A673 (cell line): ENCODE data around the gene KCNE4. TPM values are rescaled to one million over a fixed set of nuclear protein-coding genes. Genes with fewer than 3 reads are reported as not detected.

Source experiments
- BruUV-seq: library from RNA; stranded (reverse); fragments of 400-500 nt; replicated peaks from 2 replicates; lab custom pipeline; 2021; lab: Mats Ljungman, UMichigan
- CTCF ChIA-PET: fragments of 300-600 bp; sonication (Branson Sonifier 250); formaldehyde crosslinking; loops from one replicate; lab custom pipeline; 2022; ENCODE audit warnings: antibody characterized with exemption; lab: Charles Lee
- POLR2A ChIA-PET: fragments of 300-600 bp; sonication (Branson Sonifier 250); formaldehyde crosslinking; loops from one replicate; lab custom pipeline; 2022; ENCODE audit warnings: antibody characterized with exemption; ENCODE audit not compliant: low non-redundant PET; lab: Charles Lee
- DNase-seq: peaks from one replicate; pipeline ENCODE4 v3.0.0-alpha.2; 2015; ENCODE audit warnings: low spot score
- H3K27ac ChIP-seq: fragments of 200-600 bp; sonication (generic); 2 replicates; pipeline ENCODE4 v1.5.1; 2016; ENCODE audit warnings: mixed run types, low read depth, mild to moderate bottlenecking, mixed read lengths, antibody characterized with exemption, low read length; ENCODE audit not compliant: poor library complexity, severe bottlenecking
- H3K27me3 ChIP-seq: fragments of 200-600 bp; sonication (generic); replicated peaks from 2 replicates; pipeline ENCODE4 v1.6.1; 2017; ENCODE audit warnings: mixed run types, low read depth, mild to moderate bottlenecking, mixed read lengths, antibody characterized with exemption, low read length; ENCODE audit not compliant: insufficient read depth, poor library complexity
- H3K36me3 ChIP-seq: fragments of 200-600 bp; sonication (generic); 2 replicates; pipeline ENCODE4 v1.6.1; 2016; ENCODE audit warnings: mixed run types, mild to moderate bottlenecking, mixed read lengths, antibody characterized with exemption, low read length; ENCODE audit not compliant: insufficient read depth, poor library complexity, severe bottlenecking
- H3K4me1 ChIP-seq: fragments of 200-600 bp; sonication (generic); 2 replicates; pipeline ENCODE4 v1.6.1; 2017; ENCODE audit warnings: mixed run types, mild to moderate bottlenecking, mixed read lengths, antibody characterized with exemption, low read length; ENCODE audit not compliant: insufficient read depth, poor library complexity, severe bottlenecking
- H3K4me3 ChIP-seq: fragments of 200-600 bp; sonication (generic); 2 replicates; pipeline ENCODE4 v1.5.1; 2016; ENCODE audit warnings: low read depth, mixed run types, mild to moderate bottlenecking, mixed read lengths, low read length; ENCODE audit not compliant: poor library complexity, severe bottlenecking
- H3K9me3 ChIP-seq: fragments of 200-600 bp; sonication (generic); 2 replicates; pipeline ENCODE4 v1.6.1; 2016; ENCODE audit warnings: mixed run types, low read depth, mild to moderate bottlenecking, mixed read lengths, antibody characterized with exemption, low read length; ENCODE audit not compliant: poor library complexity, severe bottlenecking
- EZH2 ChIP-seq: fragments of 200-600 bp; sonication (generic); IDR thresholded peaks from 2 replicates; pipeline ENCODE4 v1.6.1; 2017; ENCODE audit warnings: borderline replicate concordance, low read depth, mild to moderate bottlenecking, mixed read lengths, antibody characterized with exemption, low read length; ENCODE audit not compliant: poor library complexity, severe bottlenecking
- intact Hi-C: fragments of 100-400 bp; cut with micrococcal nuclease; formaldehyde crosslinking; loops from one replicate; pipeline ENCODE4 v1.10.0; 2022; ENCODE audit not compliant: unreplicated experiment
- total RNA-seq: library from RNA; stranded (reverse); gene quantifications from 2 replicates; pipeline ENCODE4 v1.2.3, GENCODE V29; 2021
- TF ChIP-seq, protein P1 (sequence below): fragments of 300-800, 200-600 bp; sonication (generic); conservative IDR thresholded peaks from 2 replicates; pipeline ENCODE4 v1.5.1; 2017; ENCODE audit warnings: low read depth, mild to moderate bottlenecking, antibody characterized with exemption, low read length, moderate library complexity, mixed read lengths

The KCNE4 gene
- total RNA-seq, 1 experiment from 2014 or later = 82.5 TPM

DNA sequence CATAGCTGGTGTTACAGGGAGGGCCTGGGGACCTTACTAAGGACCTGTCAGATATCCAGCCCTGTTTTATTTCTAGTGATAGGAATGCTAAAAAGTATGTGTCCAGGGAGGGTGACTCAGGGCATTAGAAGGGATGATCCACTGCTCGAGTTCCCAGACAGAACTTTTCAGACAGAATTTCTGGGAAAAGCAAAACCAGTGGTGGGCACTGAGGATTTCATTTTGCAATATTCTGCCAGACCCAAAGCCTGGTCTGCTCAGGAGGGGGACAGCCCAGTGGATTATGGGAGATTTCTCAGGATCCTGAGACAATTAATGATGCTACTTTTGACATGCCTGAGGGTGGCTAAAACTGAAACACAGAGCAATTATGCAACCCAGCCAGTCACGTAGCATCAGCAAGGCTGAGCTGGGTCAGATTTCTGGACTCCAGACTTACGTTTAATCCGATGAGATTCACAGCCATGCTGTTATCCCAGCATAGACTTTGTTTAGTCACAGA lies 4.7 kb upstream of the KCNE4 start:
- peak; percentile 72 for DNase-seq
- no peak for TF ChIP-seq EZH2
- TF ChIP-seq, protein P1, sequence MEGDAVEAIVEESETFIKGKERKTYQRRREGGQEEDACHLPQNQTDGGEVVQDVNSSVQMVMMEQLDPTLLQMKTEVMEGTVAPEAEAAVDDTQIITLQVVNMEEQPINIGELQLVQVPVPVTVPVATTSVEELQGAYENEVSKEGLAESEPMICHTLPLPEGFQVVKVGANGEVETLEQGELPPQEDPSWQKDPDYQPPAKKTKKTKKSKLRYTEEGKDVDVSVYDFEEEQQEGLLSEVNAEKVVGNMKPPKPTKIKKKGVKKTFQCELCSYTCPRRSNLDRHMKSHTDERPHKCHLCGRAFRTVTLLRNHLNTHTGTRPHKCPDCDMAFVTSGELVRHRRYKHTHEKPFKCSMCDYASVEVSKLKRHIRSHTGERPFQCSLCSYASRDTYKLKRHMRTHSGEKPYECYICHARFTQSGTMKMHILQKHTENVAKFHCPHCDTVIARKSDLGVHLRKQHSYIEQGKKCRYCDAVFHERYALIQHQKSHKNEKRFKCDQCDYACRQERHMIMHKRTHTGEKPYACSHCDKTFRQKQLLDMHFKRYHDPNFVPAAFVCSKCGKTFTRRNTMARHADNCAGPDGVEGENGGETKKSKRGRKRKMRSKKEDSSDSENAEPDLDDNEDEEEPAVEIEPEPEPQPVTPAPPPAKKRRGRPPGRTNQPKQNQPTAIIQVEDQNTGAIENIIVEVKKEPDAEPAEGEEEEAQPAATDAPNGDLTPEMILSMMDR = no peak
- Histone ChIP-seq H3K27ac (peak overlapping the region; percentile 56), H3K9me3 (no peaks in the 10 kb centered on the region), H3K4me1 (peaks cover 72% of the 10 kb centered on the region), H3K4me3 (no peak overlapping the region), H3K36me3 (no peaks in the 10 kb centered on the region), H3K27me3 (no peaks in the 10 kb centered on the region)
- ChIA-PET CTCF (no interaction called here), POLR2A (no interaction called here)
- intact Hi-C loops = loop anchor here (10.0 kb wide), 1 partner anchor 677 kb away; no protein-coding TSS in a partner anchor
- no TSS peak for BruUV-seq

DNA sequence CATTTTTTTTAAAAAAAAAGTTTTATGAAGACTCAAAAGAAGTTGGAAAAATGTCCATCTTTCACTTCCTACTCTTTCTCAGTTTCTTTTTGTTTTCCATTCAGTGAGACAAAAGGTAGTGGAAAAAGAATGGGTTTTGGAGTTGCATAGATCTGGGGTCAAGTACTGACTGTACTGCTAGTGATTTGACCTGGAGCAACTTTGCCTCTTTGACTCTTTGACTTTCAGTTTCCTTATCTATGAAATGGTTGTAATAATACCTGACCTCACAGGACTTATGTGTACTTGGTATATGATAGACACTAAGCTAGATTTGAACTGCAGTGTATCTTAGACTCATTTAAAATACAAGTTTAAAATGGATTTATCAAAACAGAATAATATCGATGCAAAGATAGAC lies 3.5 kb upstream of the KCNE4 start:
- TF ChIP-seq EZH2 = no peak
- TF ChIP-seq, protein P1 = no peak
- peaks cover 5% of the 10 kb centered on the region for H3K36me3 ChIP-seq
- ChIA-PET POLR2A (no interaction called here), CTCF (no interaction called here)
- no peak overlapping the region for H3K27ac ChIP-seq
- H3K27me3 ChIP-seq = no peaks in the 10 kb centered on the region
- intact Hi-C loops = loop anchor here (10.0 kb wide), 1 partner anchor 676 kb away; no protein-coding TSS in a partner anchor
- no TSS peak for BruUV-seq
- DNase-seq = no peak
- H3K9me3 ChIP-seq = no peaks in the 10 kb centered on the region
- no peak overlapping the region for H3K4me3 ChIP-seq
- H3K4me1 ChIP-seq = peaks cover 60% of the 10 kb centered on the region

DNA sequence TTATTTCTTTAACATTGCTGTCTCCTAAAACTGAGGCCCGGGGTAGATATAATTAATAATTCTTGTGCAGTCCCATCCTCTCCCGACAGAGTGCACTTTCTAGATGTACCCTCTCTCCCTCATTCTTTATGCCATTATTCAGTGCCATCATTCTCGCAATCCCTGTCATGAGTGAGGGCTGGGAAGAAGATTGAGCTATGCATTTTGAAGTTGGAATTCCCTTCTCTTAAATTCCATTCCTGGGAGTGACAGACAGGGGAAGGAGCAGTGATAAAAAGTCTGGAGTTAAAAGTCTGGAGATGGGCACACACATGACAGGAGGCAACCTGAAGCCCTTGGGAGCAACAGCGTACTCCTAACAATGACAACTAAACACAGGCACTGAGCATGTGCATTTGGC lies 2.6 kb upstream of the KCNE4 start:
- no TSS peak for BruUV-seq
- Histone ChIP-seq H3K27ac (no peak overlapping the region), H3K4me3 (no peak overlapping the region), H3K27me3 (no peaks in the 10 kb centered on the region), H3K4me1 (peaks cover 51% of the 10 kb centered on the region), H3K36me3 (peaks cover 14% of the 10 kb centered on the region), H3K9me3 (no peaks in the 10 kb centered on the region)
- ChIA-PET POLR2A (no interaction called here), CTCF (no interaction called here)
- no peak for TF ChIP-seq EZH2
- TF ChIP-seq, protein P1 = peak; percentile 40; the same call in 1 of the 2 replicates
- intact Hi-C loops = loop anchor here (10.0 kb wide), 1 partner anchor 675 kb away; no protein-coding TSS in a partner anchor
- DNase-seq = peak; percentile 46
